RWPE2 (cell line): ENCODE results near the gene LRFN5.
A peak's percentile ranks its signal among the peaks of the same experiment; 100 is the strongest.
"Not testable (repeated sequence)": the region's sequence is repeated elsewhere in the genome, so short reads cannot be mapped to it uniquely, and the experiment has no call there.

ENCODE experiments used
- ATAC-seq: fragments of 200-7000 bp; cut with Tn5 transposase; 3 replicates; pipeline ENCODE4 v1.9.1; 2021; ENCODE audit warnings: low read depth
- DNase-seq: peaks from one replicate; pipeline ENCODE4 v3.0.0-alpha.2; 2020; ENCODE audit warnings: low spot score
- H3K27ac ChIP-seq: fragments of 450-650 bp; 2 replicates; pipeline ENCODE4 v1.5.1; 2017; ENCODE audit warnings: mild to moderate bottlenecking; ENCODE audit not compliant: poor library complexity, severe bottlenecking
- H3K27me3 ChIP-seq: fragments of 250-450 bp; sonication (Bioruptor Pico); 2 replicates; pipeline ENCODE4 v1.5.1; 2021; ENCODE audit warnings: mild to moderate bottlenecking, moderate library complexity; ENCODE audit not compliant: insufficient read depth, poor library complexity, severe bottlenecking
- H3K36me3 ChIP-seq: fragments of 250-450 bp; sonication (Bioruptor Pico); 2 replicates; pipeline ENCODE4 v1.5.1; 2020; ENCODE audit warnings: low read depth, mild to moderate bottlenecking, moderate library complexity
- H3K4me1 ChIP-seq: fragments of 250-450 bp; sonication (Bioruptor Pico); 2 replicates; pipeline ENCODE4 v1.5.1; 2021; ENCODE audit warnings: mild to moderate bottlenecking, moderate library complexity; ENCODE audit not compliant: insufficient read depth, poor library complexity, severe bottlenecking
- H3K4me3 ChIP-seq: fragments of 250-450 bp; sonication (Bioruptor Pico); 2 replicates; pipeline ENCODE4 v1.5.1; 2021; ENCODE audit warnings: mild to moderate bottlenecking, moderate library complexity; ENCODE audit not compliant: severe bottlenecking
- H3K9me3 ChIP-seq: fragments of 250-450 bp; sonication (Bioruptor Pico); 2 replicates; pipeline ENCODE4 v1.5.1; 2021; ENCODE audit warnings: mild to moderate bottlenecking, moderate library complexity; ENCODE audit not compliant: severe bottlenecking
- TF ChIP-seq, protein P1 (sequence below): fragments of 450-650 bp; IDR thresholded peaks from one replicate; pipeline ENCODE4 v1.5.1; 2017; ENCODE audit warnings: mild to moderate bottlenecking, moderate library complexity; ENCODE audit not compliant: poor library complexity, severe bottlenecking

Gene LRFN5

DNA sequence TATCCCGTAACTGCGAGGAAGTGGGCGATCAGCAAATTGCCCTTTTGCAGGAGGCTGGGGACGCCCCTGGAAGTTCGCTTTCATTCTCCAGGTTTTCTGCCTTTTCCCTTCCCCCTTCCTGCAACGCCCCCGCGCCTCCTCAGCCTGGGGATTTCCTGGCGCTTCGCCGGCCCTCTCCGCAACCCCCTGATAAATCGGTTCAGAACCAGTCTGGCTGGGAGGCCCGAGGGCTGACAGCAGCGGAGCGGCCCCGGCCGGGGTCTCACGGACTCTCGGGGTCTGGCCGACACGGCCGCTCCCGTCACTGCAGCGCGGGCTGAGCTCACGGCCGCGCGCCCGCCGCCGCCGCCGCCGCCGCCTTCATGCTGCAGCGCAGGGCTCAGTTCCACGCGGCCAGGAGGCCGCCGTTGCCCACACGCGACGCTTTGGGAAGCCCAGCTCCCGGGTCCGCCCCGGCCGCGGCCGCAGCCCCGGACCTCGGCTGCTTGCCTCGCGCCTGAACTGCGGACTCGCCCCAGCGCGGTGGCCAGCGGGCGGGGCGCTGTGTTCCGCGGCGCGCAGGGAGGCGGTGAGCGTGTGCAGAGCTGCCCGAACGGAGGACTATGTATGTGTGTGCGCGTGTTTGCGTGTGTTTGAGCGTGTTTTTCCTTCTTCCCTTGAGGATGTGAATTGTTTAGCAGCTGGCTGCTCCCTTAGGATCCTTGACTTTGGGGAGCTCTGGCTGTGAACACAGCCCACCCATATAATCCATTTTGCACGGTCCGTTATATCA, at the start of gene LRFN5:
Gene LRFN5, plus strand, starts transcription at position 345 of the 772 bp plus-strand sequence.
- Histone ChIP-seq H3K4me3 (no peak within 1 kb of the TSS), H3K27ac (no peak within 1 kb of the TSS), H3K36me3 (no peaks in the 10 kb centered on the region), H3K27me3 (peaks cover 100% of the 10 kb centered on the region), H3K9me3 (no peaks in the 10 kb centered on the region), H3K4me1 (no peaks in the 10 kb centered on the region)
- ATAC-seq (peak; percentile 42; the same call in 2 of the 3 replicates), DNase-seq (no peak)
- TF ChIP-seq, protein P1, sequence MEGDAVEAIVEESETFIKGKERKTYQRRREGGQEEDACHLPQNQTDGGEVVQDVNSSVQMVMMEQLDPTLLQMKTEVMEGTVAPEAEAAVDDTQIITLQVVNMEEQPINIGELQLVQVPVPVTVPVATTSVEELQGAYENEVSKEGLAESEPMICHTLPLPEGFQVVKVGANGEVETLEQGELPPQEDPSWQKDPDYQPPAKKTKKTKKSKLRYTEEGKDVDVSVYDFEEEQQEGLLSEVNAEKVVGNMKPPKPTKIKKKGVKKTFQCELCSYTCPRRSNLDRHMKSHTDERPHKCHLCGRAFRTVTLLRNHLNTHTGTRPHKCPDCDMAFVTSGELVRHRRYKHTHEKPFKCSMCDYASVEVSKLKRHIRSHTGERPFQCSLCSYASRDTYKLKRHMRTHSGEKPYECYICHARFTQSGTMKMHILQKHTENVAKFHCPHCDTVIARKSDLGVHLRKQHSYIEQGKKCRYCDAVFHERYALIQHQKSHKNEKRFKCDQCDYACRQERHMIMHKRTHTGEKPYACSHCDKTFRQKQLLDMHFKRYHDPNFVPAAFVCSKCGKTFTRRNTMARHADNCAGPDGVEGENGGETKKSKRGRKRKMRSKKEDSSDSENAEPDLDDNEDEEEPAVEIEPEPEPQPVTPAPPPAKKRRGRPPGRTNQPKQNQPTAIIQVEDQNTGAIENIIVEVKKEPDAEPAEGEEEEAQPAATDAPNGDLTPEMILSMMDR: no peak

DNA sequence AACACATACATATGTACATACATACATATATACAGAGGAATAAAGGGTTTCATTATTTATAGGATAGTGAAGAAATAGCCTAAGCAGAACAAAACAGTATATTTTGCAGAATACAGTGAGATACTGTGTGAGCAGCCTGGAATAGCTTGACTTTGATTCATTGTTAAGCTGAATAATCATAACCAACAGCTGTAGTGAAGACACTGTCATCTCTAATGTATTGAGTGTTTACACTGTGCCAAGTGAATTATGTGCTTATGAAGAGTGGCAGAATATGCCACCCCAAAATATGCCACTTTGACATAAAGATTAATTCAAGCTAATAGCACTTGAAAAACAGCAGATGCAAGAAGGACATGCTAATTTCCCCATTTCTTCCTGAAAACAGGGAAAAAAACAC, 48.2 kb upstream of the LRFN5 start:
- H3K36me3 ChIP-seq: no peaks in the 10 kb centered on the region
- no peak overlapping the region for H3K27ac ChIP-seq
- no peak overlapping the region for H3K4me3 ChIP-seq
- no peak for DNase-seq
- no peak for ATAC-seq
- TF ChIP-seq, protein P1: no peak
- H3K9me3 ChIP-seq: no peaks in the 10 kb centered on the region
- no peaks in the 10 kb centered on the region for H3K4me1 ChIP-seq
- no peaks in the 10 kb centered on the region for H3K27me3 ChIP-seq

DNA sequence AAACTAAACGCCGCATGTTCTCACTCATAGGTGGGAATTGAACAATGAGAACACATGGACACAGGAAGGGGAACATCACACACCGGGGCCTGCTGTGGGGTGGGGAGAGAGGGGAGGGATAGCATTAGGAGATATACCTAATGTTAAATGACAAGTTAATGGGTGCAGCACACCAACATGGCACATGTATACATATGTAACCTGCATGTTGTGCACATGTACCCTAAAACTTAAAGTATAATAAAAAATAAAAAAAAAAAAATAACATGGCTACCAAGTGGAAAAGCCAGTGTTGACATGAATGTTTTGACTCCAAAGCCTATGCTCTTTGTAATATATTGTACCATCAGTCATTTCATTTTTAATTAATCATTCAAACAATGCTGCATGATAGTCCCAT, 39.8 kb upstream of the LRFN5 start:
- H3K27ac ChIP-seq, H3K4me1 ChIP-seq, H3K9me3 ChIP-seq, H3K4me3 ChIP-seq, DNase-seq, H3K27me3 ChIP-seq, H3K36me3 ChIP-seq, ATAC-seq: not testable (repeated sequence)

DNA sequence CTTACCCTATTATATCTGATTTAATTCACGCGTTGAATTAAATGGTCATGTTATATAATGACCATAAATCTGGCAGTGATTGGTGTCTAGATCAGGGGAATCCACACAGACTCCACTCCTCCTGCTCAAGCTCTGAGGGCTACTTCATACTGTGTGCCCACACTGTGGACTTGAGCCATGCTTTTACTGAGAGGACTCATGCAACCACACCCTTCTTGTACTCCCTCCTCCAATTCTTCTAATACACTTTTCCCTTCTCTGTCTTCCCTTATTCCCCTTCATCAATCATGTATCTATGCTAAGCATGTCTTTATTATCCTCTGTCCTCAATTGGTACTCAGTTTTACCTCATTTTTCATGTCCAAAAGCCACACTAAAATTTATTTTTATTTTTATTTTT, 37.7 kb upstream of the LRFN5 start:
- ATAC-seq (no peak), DNase-seq (no peak)
- Histone ChIP-seq H3K27me3 (peaks cover 19% of the 10 kb centered on the region), H3K4me3 (no peak overlapping the region), H3K36me3 (no peaks in the 10 kb centered on the region), H3K4me1 (no peaks in the 10 kb centered on the region), H3K9me3 (no peaks in the 10 kb centered on the region), H3K27ac (no peak overlapping the region)
- TF ChIP-seq, protein P1: no peak

DNA sequence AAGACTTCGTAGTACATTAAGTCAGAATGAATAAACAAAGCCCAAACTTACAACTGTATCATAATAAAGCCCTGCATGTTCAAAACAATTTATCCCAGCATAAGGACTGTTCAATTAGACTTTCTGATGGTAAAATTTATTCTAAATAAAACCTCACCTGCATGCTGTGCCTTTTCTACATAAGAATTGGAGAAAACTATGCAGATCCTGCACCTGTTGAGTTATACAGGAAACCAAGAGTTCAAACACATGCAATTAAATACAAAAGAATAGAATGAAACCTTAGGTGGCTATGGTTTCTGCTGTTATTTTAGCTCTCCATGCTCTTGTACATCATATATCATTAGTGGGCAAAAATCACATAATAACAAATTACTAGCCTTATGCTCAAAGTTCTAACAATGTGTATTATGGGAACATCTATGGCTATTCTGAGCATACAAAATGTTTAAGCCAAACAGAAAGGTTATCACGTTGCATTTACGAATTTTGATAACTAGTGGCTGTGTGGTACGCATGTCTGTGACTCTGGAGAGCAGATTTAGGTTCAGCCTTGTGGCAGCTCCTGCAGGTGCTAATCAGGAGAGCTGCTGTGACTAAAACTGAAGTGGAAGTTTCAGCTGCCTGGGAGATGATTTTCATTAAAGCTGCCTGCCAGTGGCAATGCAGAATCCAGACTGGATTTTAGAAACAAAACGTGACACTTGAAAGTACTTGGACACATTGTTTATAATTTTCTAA, 36.1 kb upstream of the LRFN5 start:
- TF ChIP-seq, protein P1: no peak
- Histone ChIP-seq H3K4me3 (no peak overlapping the region), H3K27me3 (peaks cover 26% of the 10 kb centered on the region), H3K27ac (no peak overlapping the region), H3K9me3 (no peaks in the 10 kb centered on the region), H3K36me3 (no peaks in the 10 kb centered on the region), H3K4me1 (no peaks in the 10 kb centered on the region)
- ATAC-seq (no peak), DNase-seq (no peak)
